Mucosa of descending colon (tissue), 3 donors: ENCODE measurements around the gene MIB1. TPM values are rescaled to one million over a fixed set of nuclear protein-coding genes. Genes with fewer than 3 reads are reported as not detected.

Experiments
- ATAC-seq: fragments of 200-7000 bp; cut with Tn5 transposase; one replicate; pipeline ENCODE4 v1.9.1; 2020; ENCODE audit warnings: mild to moderate bottlenecking, moderate library complexity
- DNase-seq, 3 donors: peaks; one replicate each; pipeline ENCODE4 v3.0.0-alpha.2; 2020
- H3K36me3 ChIP-seq: fragments of 200-600 bp; one replicate; pipeline ENCODE4 v1.8.0; 2021; ENCODE audit warnings: low read depth, mild to moderate bottlenecking
- H3K4me1 ChIP-seq: fragments of 200-600 bp; one replicate; pipeline ENCODE4 v1.8.0; 2021; ENCODE audit warnings: low read depth, mild to moderate bottlenecking
- H3K4me3 ChIP-seq: fragments of 200-600 bp; one replicate; pipeline ENCODE4 v1.8.0; 2021; ENCODE audit warnings: mild to moderate bottlenecking
- H3K9me3 ChIP-seq: fragments of 200-600 bp; one replicate; pipeline ENCODE4 v1.8.0; 2021; ENCODE audit warnings: mild to moderate bottlenecking
- CTCF ChIP-seq: fragments of 200-600 bp; IDR thresholded peaks from one replicate; pipeline ENCODE4 v1.8.0; 2022; ENCODE audit warnings: antibody characterized with exemption, mild to moderate bottlenecking
- intact Hi-C, 2 donors: fragments of 100-400 bp; cut with DNase I in 1 of 2; cut with micrococcal nuclease in 1 of 2; formaldehyde crosslinking; loops; one replicate each; pipeline versions ENCODE4 v1.11.0 to v1.11.1; 2022; cut with DNase I, micrococcal nuclease
- total RNA-seq, 3 donors: library from RNA; stranded (reverse); fragmentation: NEBNext Ultra II Directional in 2 of 3; extraction: Animal tissue kit (Norgen Biotek cat#: 25700) in 2 of 3; gene quantifications; one replicate each; pipeline versions ENCODE4 v1.2.1 to v1.2.4, GENCODE V29; 2021 to 2023
- donor health status: DM: no; HTN: no; CAD: no; lungs with moderate emphysema.
- donor health status: DM: no; HTN: no; CAD: no.
- donor health status: DM: no; HTN: yes; CAD: no.

Gene MIB1
- total RNA-seq, 3 donors from 2014 or later: 29.0 to 45.1 (median 33.1) TPM

- Histone ChIP-seq H3K4me1 (no peaks in the 10 kb centered on the region), H3K36me3 (no peaks in the 10 kb centered on the region), H3K4me3 (no peak overlapping the region), H3K9me3 (no peaks in the 10 kb centered on the region)
- intact Hi-C loops: no loop called here
- DNase-seq (no peak), ATAC-seq (no peak)
- TF ChIP-seq CTCF: no peak
Observed at GRCh38 chr18:21864386-21864785, 123.8 kb downstream of the MIB1 start.

- TF ChIP-seq CTCF: no peak
- H3K36me3 ChIP-seq: no peaks in the 10 kb centered on the region
- intact Hi-C loops: no loop called here
Observed at GRCh38 chr18:21865043-21865442, 124.5 kb downstream of the MIB1 start.

GRCh38 chr18:21868770-21869169, 128.2 kb downstream of the MIB1 start:
- intact Hi-C loops: no loop called here
- Histone ChIP-seq H3K36me3 (no peaks in the 10 kb centered on the region), H3K9me3 (no peaks in the 10 kb centered on the region), H3K4me1 (no peaks in the 10 kb centered on the region), H3K4me3 (no peak overlapping the region)
- DNase-seq: no peak
- no peak for TF ChIP-seq CTCF
- no peak for ATAC-seq

More at GRCh38 chr18:21865043-21865442, 124.5 kb downstream of the MIB1 start:
- DNase-seq (no peak), ATAC-seq (no peak)
- H3K4me1 ChIP-seq: no peaks in the 10 kb centered on the region
- no peak overlapping the region for H3K4me3 ChIP-seq
- no peaks in the 10 kb centered on the region for H3K9me3 ChIP-seq

GRCh38 chr18:21889570-21889969, 149.0 kb downstream of the MIB1 start:
- Histone ChIP-seq H3K36me3 (no peaks in the 10 kb centered on the region), H3K4me3 (no peak overlapping the region), H3K4me1 (no peaks in the 10 kb centered on the region), H3K9me3 (no peaks in the 10 kb centered on the region)
- ATAC-seq (no peak), DNase-seq (no peak)
- TF ChIP-seq CTCF: no peak
- intact Hi-C loops: no loop called here

GRCh38 chr18:21894619-21895367, 154.2 kb downstream of the MIB1 start:
- H3K36me3 ChIP-seq: no peaks in the 10 kb centered on the region
- H3K9me3 ChIP-seq: no peaks in the 10 kb centered on the region
- no peak for ATAC-seq
- H3K4me1 ChIP-seq: no peaks in the 10 kb centered on the region
- TF ChIP-seq CTCF: no peak
- no peak for DNase-seq
- intact Hi-C loops: no loop called here
- H3K4me3 ChIP-seq: no peak overlapping the region
